ENCODE data around the gene VPS11.
"Not testable (repeated sequence)": the region's sequence is repeated elsewhere in the genome, so short reads cannot be mapped to it uniquely, and the experiment has no call there.

Gene VPS11

DNA sequence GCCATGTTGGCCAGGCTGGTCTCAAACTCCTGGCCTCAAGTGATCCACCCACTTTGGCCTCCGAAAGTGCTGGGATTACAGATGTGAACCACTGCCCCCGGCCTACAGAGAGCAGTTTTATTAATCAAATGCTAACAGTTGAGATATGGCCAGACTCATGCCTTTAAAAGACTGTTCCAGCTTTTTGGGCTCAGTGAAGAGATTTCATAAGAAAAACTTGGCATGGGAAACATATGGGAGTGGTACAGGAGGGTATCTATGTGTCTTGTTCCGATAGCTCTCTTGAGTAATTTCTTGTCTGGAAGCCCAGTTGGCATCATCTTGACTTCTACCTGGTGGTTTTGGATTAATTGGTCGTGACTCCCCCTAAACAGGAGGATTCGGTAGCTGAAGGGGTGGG, 28.7 kb upstream of the VPS11 start:
- DNase-seq (ENCODE audit: low read depth, low spot score), result no peak

DNA sequence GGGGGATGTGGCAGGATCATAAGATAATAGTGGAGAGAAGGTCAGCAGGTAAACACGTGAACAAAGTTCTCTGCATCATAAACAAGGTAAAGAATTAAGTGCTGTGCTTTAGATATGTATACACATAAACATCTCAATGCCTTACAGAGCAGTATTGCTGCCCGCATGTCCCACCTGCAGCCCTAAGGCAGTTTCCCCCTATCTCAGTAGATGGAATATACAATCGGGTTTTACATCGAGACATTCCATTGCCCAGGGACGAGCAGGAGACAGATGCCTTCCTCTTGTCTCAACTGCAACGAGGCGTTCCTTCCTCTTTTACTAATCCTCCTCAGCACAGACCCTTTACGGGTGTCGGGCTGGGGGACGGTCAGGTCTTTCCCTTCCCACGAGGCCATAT, 28.1 kb upstream of the VPS11 start:
- not testable (repeated sequence) for DNase-seq (ENCODE audit: low read depth, low spot score)

DNA sequence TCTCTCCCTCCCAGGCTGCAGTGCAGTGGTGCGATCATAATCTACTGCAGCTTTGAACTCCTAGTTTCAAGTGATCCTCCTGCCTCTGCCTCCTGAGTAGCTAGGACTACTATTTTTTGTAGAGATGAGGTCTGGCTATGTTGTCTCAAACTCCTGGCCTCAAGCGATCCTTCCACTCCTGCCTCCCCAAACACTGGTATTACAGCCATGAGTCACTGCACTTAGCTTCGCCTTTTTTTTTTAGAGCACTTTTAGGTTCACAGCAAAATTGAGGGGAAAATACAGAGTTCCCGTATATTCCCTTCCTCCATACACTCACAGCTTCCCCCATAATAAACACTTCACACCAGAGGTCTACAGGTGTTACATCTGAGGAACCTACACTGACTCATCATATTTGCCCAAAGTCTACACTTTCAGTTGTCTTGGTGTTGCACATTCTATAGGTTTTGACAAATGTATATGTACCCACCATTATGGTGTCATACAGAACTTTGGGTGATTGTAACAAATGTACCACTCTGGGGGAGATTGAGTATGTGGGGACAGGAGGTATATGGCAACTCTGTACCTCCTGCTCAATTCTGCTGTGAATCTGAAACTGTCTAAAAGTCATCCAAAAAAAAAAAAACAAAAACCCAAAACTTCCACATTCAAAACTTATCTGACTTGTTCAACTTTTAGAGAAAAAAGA, 25.6 kb upstream of the VPS11 start:
- no peak for DNase-seq (ENCODE audit: low read depth, low spot score)

DNA sequence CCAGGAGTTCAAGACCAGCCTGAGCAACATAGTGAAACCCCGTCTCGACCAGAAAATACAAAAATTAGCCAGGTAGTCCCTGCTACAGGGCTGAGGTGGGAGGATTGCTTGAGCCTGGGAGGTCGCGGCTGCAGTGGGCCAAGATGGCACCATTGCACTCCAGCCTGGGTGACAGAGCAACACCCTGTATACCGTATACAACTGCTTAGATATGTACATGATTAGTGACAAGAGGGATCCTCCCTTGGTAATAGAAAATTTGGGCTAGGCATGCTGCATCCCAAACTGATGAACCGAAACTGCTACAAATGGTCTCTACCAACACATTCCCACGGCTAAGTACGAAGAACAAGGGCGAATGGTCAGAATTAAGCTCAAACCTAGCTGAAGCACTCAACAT, 24.7 kb upstream of the VPS11 start:
- DNase-seq (ENCODE audit: low read depth, low spot score), result no peak

DNA sequence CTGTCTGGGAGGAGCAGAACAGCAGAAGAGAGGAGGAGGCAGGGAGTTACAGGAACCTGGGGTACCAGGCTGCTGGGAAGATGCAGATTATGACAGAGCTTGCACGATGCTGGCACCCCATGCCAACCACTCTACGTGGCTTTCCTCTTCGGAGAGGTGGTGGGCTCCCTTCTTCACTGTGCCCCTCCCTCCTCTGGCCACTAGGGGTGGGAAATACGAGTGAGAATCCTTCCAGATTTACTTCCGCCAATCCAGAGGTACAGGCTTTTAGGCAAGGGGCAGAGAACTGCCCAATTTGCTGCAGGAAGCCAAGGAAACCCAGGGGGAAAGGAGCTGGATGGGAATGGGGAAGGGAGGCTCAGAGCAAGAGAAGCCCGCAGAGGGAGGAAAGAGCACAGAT, 22.9 kb upstream of the VPS11 start:
- no peak for DNase-seq (ENCODE audit: low read depth, low spot score)

DNA sequence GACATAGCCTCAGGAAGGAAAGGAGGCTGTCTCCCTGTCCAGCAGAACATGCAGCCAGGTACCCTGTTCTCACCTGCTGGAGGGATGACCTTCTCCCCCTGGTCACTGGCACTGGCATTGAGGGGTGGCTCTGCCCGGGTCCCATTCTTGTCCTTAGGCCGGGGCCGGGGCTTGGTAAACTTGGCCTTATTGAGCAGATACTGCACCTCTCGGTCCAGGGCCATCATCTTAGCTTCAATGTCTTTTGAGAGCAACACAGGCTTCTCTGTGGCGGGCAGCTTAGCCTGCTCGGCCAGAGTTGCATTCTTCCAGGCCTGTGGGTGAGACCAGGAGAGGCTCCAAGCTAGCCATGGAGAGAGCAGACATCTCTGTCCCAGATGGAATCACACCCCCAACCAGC, 21.1 kb upstream of the VPS11 start:
- no peak for DNase-seq (ENCODE audit: low read depth, low spot score)

DNA sequence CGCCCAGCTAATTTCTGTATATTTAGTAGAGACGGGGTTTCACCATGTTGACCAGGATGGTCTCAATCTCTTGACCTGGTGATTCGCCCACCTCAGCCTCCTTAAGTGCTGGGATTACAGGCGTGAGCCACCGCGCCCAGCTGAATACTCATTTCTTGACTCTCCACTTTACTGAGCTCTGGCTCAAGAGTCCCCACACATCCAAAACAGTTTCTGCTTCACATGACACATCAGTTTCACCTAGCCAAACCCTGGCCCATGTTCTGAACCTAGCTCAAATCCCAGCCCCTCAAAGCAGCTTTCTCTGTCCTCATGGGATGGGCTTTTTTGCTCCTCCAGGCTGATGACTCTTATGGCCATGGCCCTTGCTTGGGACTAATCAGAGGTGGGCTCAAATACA, 20.4 kb upstream of the VPS11 start:
- DNase-seq (ENCODE audit: low read depth, low spot score), result no peak

DNA sequence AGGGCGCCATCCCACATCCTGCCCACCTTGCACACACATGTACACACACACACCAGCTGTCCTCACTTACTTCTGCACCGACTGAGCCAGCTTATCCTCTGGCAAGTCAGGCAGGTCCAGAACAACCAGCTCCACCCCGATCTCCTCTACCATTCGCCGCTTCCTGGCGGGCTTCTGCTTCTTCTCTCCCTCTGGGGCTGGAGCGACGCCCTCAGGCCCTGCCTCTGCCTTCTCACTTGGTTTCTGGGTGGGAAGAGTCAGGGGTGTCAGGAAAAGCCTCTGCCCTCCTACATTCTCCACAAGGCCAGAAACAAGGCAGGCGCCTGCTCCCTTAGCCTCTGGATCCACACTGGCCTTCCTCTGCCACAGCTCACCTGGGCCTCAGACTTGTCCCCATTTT, 19.0 kb upstream of the VPS11 start:
- DNase-seq (ENCODE audit: low read depth, low spot score), result no peak

DNA sequence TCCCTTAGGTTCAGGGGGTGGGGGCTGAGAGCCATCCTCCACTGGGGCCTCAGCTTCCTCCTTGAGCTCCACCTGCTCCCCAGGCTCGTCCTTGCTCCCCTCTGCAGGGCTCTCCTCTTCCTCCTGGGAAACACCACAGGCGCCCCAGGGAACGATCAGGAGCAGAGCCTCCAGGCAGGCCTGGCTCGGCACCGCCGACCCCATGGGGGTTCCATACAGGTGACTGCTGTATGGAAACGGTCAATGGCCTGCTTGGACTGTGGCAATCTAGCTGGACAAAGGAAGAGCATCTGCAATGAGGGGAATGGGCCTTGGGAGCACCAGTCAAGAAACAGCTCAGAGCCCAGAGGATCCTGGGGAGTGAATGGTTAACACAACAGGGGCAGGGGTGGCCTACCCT, 18.5 kb upstream of the VPS11 start:
- no peak for DNase-seq (ENCODE audit: low read depth, low spot score)

DNA sequence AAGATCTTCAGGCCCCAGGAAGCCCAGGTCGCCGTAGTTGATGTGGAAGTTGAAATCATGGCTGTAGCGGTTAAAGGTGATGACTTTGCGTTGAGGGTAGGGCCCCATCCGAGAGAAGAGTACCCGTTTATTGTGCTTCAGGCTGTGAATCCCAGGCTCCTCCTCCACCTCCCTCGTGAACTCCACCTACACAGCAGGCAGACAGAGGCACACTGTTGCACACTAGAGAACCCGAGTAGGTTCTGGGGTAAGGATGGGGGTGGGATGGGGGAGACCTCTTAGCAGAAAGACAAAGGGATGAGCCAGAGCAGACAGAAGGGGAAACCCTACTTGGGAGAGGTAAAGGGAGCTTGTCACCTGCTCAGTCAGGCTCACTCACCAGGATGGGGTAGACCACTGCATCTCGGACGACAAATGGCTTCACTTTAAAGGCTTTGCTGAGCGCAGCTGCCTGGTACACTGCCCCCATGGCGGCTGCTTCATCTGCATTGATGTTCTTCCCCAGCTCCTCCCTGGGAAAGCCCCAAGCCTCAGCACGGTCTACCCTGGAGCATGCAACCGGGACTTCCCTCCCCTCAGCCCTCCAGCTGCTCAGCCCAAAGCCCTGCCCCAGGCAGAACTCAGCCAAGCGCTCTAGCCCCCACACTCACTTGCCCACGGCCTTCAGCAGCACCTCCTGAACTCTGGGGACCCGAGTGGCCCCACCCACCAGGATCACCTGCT, 16.0 kb upstream of the VPS11 start:
- no peak for DNase-seq (ENCODE audit: low read depth, low spot score)

DNA sequence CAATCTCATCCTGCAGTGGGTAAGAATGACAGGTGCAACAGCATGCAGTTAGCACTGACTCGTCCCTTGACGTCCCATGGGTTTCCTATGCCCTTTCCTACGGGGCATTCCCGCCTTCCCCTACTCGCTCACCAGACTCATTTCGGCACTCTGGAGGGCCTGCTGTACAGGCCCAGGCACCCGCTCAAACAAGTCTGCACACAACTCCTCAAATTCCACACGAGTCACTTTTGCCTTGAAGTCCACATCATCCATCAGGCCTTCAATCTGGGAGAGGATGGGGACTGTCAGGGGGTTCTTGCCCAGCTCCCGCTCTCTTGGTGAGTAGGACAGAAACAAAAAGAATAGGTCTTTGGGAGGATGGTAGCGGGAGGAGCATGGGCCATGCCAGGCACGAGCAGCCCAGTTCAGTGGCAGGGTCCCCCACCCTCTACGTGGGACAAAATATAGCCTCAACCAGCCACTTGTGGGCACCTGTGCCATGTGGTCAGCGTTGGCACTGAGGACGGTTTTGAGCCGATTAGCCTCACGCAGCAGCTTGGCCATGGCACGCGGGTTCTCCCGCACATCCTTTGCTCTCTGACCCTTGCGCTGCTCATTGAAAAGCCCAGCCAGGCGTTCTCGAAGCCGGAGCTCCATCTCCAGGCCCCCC, 15.3 kb upstream of the VPS11 start:
- DNase-seq (ENCODE audit: low read depth, low spot score), result no peak

DNA sequence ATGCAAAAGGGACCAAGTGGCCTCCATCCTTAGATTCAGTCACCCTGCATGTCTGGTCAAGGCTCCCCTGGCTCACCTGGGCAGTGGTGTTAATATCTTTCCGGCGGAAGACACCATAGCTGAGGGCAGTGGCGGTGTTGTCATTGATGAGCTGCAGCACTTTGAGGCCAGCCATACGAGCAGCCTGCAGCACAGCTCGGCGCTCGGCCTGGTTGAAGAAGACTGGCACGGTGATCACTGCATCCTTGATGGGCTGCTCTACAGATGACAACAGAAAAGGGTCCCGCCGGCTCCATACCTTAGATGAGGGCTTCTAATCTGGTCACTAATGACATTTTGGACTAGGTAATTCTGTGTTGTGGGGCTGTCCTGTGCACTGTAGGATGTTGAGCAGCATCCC, 13.2 kb upstream of the VPS11 start:
- DNase-seq (ENCODE audit: low read depth, low spot score), result no peak

DNA sequence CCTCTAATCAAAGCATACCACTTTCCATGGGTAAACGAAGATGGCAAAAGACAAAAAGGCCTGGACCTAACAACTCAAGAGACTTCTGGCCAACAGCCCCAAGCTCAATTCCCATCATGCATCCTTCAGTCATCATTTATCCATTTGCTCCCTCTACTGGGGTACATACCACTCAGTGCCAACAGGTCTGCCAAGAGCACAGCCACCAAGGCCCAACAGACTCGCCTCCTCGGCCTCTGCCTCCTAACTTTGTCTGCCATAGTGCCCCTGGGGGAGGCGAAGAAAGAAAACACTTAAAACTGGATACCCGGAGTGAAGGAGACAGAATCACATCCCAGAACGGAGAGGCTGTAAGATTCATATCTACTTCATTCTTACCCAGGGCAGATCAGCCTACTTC, 11.7 kb upstream of the VPS11 start:
- DNase-seq (ENCODE audit: low read depth, low spot score), result no peak

DNA sequence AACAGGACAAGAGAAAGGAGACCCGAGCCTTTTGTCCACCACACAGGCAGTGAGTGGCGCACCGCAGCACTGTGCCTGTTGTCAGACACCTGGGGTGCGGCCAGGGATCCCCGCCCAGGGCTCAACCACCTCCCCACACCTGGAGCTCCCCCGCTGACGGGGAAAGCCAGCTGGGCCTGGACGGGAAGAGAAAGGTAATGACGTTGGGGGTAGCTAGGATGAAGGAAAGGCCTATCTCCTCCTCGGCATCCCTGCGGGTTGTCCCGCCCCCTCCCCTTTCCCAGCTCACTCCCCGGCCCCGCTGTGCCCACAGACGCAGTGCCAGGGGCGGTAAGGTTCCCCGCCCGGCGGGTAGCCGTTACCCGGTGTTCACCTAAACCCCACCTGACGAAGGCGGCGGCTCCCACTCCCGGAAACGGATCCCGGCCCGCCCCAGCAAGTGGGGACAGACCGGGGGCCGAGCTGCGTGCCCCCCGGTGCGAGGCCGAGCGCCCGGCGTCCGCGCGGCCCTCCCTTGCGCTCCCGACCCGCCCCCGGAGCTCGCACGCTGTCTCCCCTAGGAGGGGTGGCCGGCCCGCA, 11.1 kb upstream of the VPS11 start:
- no peak for DNase-seq (ENCODE audit: low read depth, low spot score)

DNA sequence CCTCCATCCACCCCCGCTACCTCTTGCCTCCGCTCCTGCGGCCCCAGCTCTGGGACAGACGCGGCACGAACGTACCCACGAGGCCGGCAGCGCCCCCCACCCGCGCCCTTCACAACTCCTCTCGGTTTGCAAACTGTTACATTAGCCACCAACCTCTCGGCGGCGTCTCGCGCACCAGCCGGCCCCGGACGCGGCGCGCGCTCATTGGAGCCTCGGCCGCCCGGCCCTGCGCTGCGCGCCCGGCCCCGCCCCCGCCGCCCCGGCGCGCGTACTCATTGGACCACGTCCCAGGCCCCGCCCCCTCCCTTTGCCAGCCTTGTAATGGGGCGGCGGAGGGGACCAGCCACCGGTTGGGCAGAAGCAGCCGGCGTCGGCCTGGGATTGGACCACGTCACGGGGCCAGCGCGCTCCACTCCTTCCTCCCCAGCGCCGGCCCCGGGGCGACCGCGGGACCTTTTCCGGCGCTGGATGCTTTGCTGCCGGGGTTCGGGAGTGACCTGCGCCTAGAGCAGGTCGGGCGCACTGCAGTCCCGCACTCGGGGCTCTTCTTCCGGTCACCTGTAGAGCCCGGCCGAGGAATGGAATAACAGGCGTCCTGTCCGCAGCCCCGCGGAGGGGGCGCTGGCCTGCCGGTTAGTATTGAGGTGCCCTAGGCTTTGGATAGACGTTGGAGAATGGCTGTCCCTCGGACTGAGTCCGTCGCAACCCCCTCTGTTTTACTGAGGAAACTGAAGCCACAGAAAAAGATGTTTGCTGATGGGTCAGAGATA, 10.4 kb upstream of the VPS11 start, which contains the start of gene HYOU1:
TSS of gene HYOU1 (minus strand) at position 206 of the 770 bp plus-strand sequence. CDS start 1,045 bp downstream, outside the sequence.
- peak; percentile 68 for DNase-seq (ENCODE audit: low read depth, low spot score)

DNA sequence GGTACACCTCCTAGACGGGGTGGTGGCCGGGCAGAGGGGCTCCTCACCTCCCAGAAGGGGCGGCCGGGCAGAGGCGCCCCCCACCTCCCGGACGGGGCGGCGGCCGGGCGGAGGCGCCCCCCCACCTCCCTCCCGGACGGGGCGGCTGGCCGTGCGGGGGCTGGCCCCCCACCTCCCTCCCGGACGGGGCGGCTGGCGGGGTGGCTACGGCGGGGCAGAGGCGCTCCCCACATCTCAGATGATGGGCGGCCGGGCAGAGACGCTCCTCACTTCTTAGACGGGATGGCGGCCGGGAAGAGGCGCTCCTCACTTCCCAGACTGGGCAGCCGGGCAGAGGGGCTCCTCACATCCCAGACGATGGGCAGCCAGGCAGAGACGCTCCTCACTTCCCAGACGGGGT, 8.5 kb upstream of the VPS11 start:
- DNase-seq (ENCODE audit: low read depth, low spot score), result not testable (repeated sequence)

DNA sequence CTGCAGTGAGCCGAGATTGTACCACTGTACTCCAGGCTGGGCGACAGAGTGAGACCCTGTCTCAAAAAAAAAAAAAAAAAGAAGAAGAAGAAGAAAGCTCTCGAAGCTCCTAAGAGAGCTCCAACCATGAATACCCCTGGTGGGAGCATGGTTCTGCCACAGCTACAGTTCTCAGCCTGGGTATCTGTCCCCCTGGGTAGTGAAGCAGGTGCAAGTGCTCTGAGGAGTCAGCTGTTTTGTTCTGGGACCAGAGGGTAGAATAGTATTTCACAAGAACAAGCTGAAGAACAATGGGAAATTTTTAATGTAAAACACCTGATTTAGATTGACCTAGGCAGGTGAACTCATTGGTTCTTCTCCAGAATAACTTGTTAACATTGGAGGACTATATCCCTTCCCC, 6.4 kb upstream of the VPS11 start:
- DNase-seq (ENCODE audit: low read depth, low spot score), result no peak

DNA sequence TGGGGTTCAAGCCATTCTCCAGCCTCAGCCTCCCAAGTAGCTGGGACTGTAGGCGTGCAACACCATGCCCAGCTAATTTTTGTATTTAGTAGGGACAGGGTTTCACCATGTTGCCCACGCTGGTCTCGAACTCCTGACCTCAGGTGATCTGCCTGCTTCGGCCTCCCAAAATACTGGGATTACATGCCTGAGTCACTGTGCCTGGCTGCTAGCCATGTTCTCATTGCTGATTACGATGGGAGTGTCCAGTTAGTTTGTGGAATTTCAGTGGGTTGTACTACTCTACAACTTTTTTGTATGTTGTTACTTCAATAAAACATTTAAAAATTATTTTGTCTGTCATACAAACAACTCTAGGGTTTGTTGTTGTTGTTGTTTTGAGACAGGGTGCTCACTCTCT, 4.8 kb upstream of the VPS11 start:
- DNase-seq (ENCODE audit: low read depth, low spot score), result no peak

DNA sequence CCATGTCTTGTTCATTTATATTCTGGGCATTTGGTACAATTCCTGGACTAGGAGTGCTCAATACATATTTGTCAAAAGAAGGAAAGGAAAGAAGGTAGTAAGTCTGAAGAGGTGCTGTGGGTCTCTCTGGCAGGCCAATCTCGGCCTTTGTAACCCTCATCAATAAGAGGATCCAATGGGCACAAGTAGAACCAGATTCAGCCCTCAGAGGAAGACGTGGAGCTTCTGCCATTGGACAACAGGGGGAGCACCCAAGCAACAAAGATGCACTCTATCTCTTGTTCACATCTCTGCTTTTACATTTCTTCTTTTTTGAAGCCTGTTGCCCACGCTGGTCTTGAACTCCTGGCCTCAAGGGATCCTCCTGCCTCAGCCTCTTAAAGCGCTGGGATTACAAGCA, 2.2 kb upstream of the VPS11 start:
- DNase-seq (ENCODE audit: low read depth, low spot score), result no peak

DNA sequence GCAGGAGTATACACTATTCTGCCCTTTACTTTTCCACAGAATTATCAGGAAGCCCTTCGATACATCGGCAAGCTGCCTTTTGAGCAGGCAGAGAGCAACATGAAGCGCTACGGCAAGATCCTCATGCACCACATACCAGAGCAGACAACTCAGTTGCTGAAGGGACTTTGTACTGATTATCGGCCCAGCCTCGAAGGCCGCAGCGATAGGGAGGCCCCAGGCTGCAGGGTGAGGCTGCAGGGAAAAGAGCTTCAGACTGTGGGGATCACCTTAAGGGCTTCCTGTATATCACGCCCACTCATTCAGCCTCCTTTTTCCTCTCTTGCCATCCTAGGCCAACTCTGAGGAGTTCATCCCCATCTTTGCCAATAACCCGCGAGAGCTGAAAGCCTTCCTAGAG, 10.2 kb downstream of the VPS11 start:
- no peak for DNase-seq (ENCODE audit: low read depth, low spot score)

DNA sequence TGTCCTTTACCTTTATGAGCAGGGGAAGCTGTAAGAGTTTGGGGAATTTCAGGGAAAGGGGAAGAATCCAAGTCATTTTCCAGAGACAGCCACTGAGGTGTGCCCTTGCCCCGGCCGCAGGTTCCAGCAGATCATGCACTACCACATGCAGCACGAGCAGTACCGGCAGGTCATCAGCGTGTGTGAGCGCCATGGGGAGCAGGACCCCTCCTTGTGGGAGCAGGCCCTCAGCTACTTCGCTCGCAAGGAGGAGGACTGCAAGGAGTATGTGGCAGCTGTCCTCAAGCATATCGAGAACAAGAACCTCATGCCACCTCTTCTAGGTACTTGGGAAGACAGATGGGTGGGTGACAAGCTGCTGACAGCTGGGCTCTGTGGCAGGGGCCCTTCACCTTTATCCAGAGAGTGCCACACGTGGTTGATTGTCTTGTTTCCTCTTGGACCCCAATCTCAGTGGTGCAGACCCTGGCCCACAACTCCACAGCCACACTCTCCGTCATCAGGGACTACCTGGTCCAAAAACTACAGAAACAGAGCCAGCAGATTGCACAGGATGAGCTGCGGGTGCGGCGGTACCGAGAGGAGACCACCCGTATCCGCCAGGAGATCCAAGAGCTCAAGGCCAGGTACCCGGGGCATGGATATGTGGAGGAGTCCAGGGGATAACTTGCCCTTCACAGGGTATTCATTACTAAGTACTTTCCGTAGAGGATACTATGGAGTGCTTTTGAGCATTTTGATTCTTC, 11.2 kb downstream of the VPS11 start:
- DNase-seq (ENCODE audit: low read depth, low spot score), result no peak

Data from brain pericyte (primary cell).